Large intestine (tissue), 3 donors: ENCODE measurements around the gene HSD17B2. TPM values are rescaled to one million over a fixed set of nuclear protein-coding genes. Genes with fewer than 3 reads are reported as not detected.
"Not testable (repeated sequence)": the region's sequence is repeated elsewhere in the genome, so short reads cannot be mapped to it uniquely, and the experiment has no call there.

Experiments
- DNase-seq, 2 donors: peaks; one replicate each; pipeline versions ENCODE4 v3.0.0 to v3.0.0-alpha.2; 2013
- H3K27ac ChIP-seq: one replicate; pipeline ENCODE4 v1.5.1; 2013; ENCODE audit warnings: low read length
- H3K27me3 ChIP-seq: 2 replicates; pipeline ENCODE4 v1.6.1; 2013; ENCODE audit warnings: low read length; ENCODE audit not compliant: control insufficient read depth, insufficient read depth
- H3K36me3 ChIP-seq: 2 replicates; pipeline ENCODE4 v1.6.1; 2013; ENCODE audit warnings: low read length; ENCODE audit not compliant: control insufficient read depth, insufficient read depth
- H3K4me1 ChIP-seq: one replicate; pipeline ENCODE4 v1.6.1; 2013; ENCODE audit warnings: low read length; ENCODE audit not compliant: control insufficient read depth, insufficient read depth
- H3K4me3 ChIP-seq: one replicate; pipeline ENCODE4 v1.5.1; 2013; ENCODE audit warnings: low read length
- H3K9me3 ChIP-seq: one replicate; pipeline ENCODE4 v1.6.1; 2013; ENCODE audit warnings: mild to moderate bottlenecking, low read depth, low read length, moderate library complexity; ENCODE audit not compliant: control insufficient read depth
- WGBS: methylation state at CpG from one replicate; pipeline ENCODE4 v1.1.5; 2013; ENCODE audit warnings: low lambda C conversion rate; ENCODE audit not compliant: insufficient coverage; 5-methylcytosine and 5-hydroxymethylcytosine counted together
- polyA plus RNA-seq: library from polyadenylated mRNA; unstranded; fragments of 120-200 nt; gene quantifications from one replicate; pipeline ENCODE4 v1.2.1, GENCODE V29; 2013

HSD17B2 gene
- polyA plus RNA-seq, 1 donor = 69.5 TPM

- Histone ChIP-seq H3K9me3 (no peaks in the 10 kb centered on the region), H3K27me3 (no peaks in the 10 kb centered on the region), H3K4me3 (no peak overlapping the region), H3K27ac (no peak overlapping the region), H3K36me3 (peaks cover 30% of the 10 kb centered on the region), H3K4me1 (no peaks in the 10 kb centered on the region)
- no peak for DNase-seq
- WGBS = 100% methylated on average over 1 of the region's 1 CpG
These were observed 56.2 kb downstream of the HSD17B2 start for GRCh38 chr16:82091241-82091640.

- 100% methylated on average over 1 of the region's 2 CpGs for WGBS
- H3K9me3 ChIP-seq = no peaks in the 10 kb centered on the region
- no peak for DNase-seq
- no peak overlapping the region for H3K27ac ChIP-seq
- no peak overlapping the region for H3K4me3 ChIP-seq
- H3K4me1 ChIP-seq = no peaks in the 10 kb centered on the region
- peaks cover 30% of the 10 kb centered on the region for H3K36me3 ChIP-seq
- H3K27me3 ChIP-seq = no peaks in the 10 kb centered on the region
These were observed 57.7 kb downstream of the HSD17B2 start for GRCh38 chr16:82092711-82093110.

- H3K4me3 ChIP-seq = no peak overlapping the region
- no peak overlapping the region for H3K27ac ChIP-seq
- peaks cover 40% of the 10 kb centered on the region for H3K36me3 ChIP-seq
- no peaks in the 10 kb centered on the region for H3K27me3 ChIP-seq
- no peak for DNase-seq
- H3K4me1 ChIP-seq = no peaks in the 10 kb centered on the region
- no peaks in the 10 kb centered on the region for H3K9me3 ChIP-seq
These were observed 58.7 kb downstream of the HSD17B2 start for GRCh38 chr16:82093666-82094300.

GRCh38 chr16:82094942-82095540, 60.0 kb downstream of the HSD17B2 start:
- H3K4me1 ChIP-seq = no peaks in the 10 kb centered on the region
- H3K27me3 ChIP-seq = no peaks in the 10 kb centered on the region
- 60% methylated on average over 1 of the region's 8 CpGs for WGBS
- H3K4me3 ChIP-seq = no peak overlapping the region
- no peak overlapping the region for H3K27ac ChIP-seq
- H3K9me3 ChIP-seq = no peaks in the 10 kb centered on the region
- H3K36me3 ChIP-seq = peaks cover 46% of the 10 kb centered on the region
- DNase-seq = no peak

GRCh38 chr16:82096641-82097040, 61.6 kb downstream of the HSD17B2 start:
- Histone ChIP-seq H3K4me3 (no peak overlapping the region), H3K36me3 (peaks cover 33% of the 10 kb centered on the region), H3K9me3 (no peaks in the 10 kb centered on the region), H3K27ac (no peak overlapping the region), H3K27me3 (no peaks in the 10 kb centered on the region), H3K4me1 (no peaks in the 10 kb centered on the region)
- no peak for DNase-seq
- 100% methylated on average over 2 of the region's 3 CpGs for WGBS

GRCh38 chr16:82105107-82105506, 70.1 kb downstream of the HSD17B2 start:
- H3K27me3 ChIP-seq = no peaks in the 10 kb centered on the region
- H3K27ac ChIP-seq = no peak overlapping the region
- no peaks in the 10 kb centered on the region for H3K36me3 ChIP-seq
- no peaks in the 10 kb centered on the region for H3K9me3 ChIP-seq
- WGBS = no CpG with 5 or more reads among the region's 8 CpGs
- H3K4me3 ChIP-seq = no peak overlapping the region
- H3K4me1 ChIP-seq = no peaks in the 10 kb centered on the region
- DNase-seq = no peak

GRCh38 chr16:82108100-82108499, 73.0 kb downstream of the HSD17B2 start:
- WGBS = 100% methylated on average over 1 of the region's 2 CpGs

GRCh38 chr16:82108774-82109173, 73.7 kb downstream of the HSD17B2 start:
- Histone ChIP-seq H3K27me3 (no peaks in the 10 kb centered on the region), H3K4me1 (no peaks in the 10 kb centered on the region), H3K36me3 (no peaks in the 10 kb centered on the region), H3K4me3 (no peak overlapping the region), H3K9me3 (no peaks in the 10 kb centered on the region), H3K27ac (no peak overlapping the region)
- WGBS = no CpG with 5 or more reads among the region's 6 CpGs
- DNase-seq = no peak

More at GRCh38 chr16:82108100-82108499, 73.0 kb downstream of the HSD17B2 start:
- no peak overlapping the region for H3K4me3 ChIP-seq
- no peak overlapping the region for H3K27ac ChIP-seq
- no peak for DNase-seq
- H3K9me3 ChIP-seq = no peaks in the 10 kb centered on the region
- no peaks in the 10 kb centered on the region for H3K27me3 ChIP-seq
- H3K4me1 ChIP-seq = no peaks in the 10 kb centered on the region
- no peaks in the 10 kb centered on the region for H3K36me3 ChIP-seq

GRCh38 chr16:82109266-82109665, 74.2 kb downstream of the HSD17B2 start:
- not testable (repeated sequence) for H3K4me1 ChIP-seq, H3K4me3 ChIP-seq, H3K36me3 ChIP-seq, H3K27ac ChIP-seq, H3K9me3 ChIP-seq, DNase-seq, H3K27me3 ChIP-seq
- 100% methylated on average over 1 of the region's 3 CpGs for WGBS

GRCh38 chr16:82111944-82112343, 76.9 kb downstream of the HSD17B2 start:
- Histone ChIP-seq H3K27me3 (no peaks in the 10 kb centered on the region), H3K36me3 (no peaks in the 10 kb centered on the region), H3K27ac (no peak overlapping the region), H3K9me3 (no peaks in the 10 kb centered on the region), H3K4me1 (no peaks in the 10 kb centered on the region), H3K4me3 (no peak overlapping the region)
- no CpG with 5 or more reads among the region's 2 CpGs for WGBS
- peak in 1 of 2 donors; percentile 52 for DNase-seq

- Histone ChIP-seq H3K27ac (no peak overlapping the region), H3K4me3 (no peak overlapping the region), H3K9me3 (no peaks in the 10 kb centered on the region), H3K4me1 (no peaks in the 10 kb centered on the region), H3K36me3 (no peaks in the 10 kb centered on the region), H3K27me3 (no peaks in the 10 kb centered on the region)
- DNase-seq = no peak
- WGBS = 100% methylated on average over 1 of the region's 3 CpGs
These were observed 78.7 kb downstream of the HSD17B2 start for GRCh38 chr16:82113741-82114140.
